Measurements from ENCODE around the gene UBE2U.

Gene UBE2U

GRCh38 chr1:64296459-64296858 is 93.0 kb downstream of the UBE2U start:
- DNase-seq = no peak

- DNase-seq = no peak
Measured at GRCh38 chr1:64302194-64302593, 98.8 kb downstream of the UBE2U start.

- no peak for DNase-seq
Measured at GRCh38 chr1:64302971-64303370, 99.5 kb downstream of the UBE2U start.

- DNase-seq = no peak
Measured at GRCh38 chr1:64304823-64305222, 101.4 kb downstream of the UBE2U start.

- DNase-seq = no peak
Measured at GRCh38 chr1:64308866-64309265, 105.4 kb downstream of the UBE2U start.

GRCh38 chr1:64309431-64309831 is 106.0 kb downstream of the UBE2U start:
- no peak for DNase-seq

- no peak for DNase-seq
Measured at GRCh38 chr1:64310760-64311159, 107.3 kb downstream of the UBE2U start.

GRCh38 chr1:64312431-64312830 is 109.0 kb downstream of the UBE2U start:
- DNase-seq = no peak

GRCh38 chr1:64315402-64315801 is 112.0 kb downstream of the UBE2U start:
- no peak for DNase-seq

Measured in T-helper 9 cell (primary cell).